GM10847 (cell line): ENCODE data around the gene ASIC1.

ENCODE experiments used
- POLR2A ChIP-seq: IDR thresholded peaks from 2 replicates; pipeline ENCODE4 v1.6.1; 2011; ENCODE audit not compliant: insufficient read length; ENCODE audit errors: extremely low read depth

Gene ASIC1

DNA sequence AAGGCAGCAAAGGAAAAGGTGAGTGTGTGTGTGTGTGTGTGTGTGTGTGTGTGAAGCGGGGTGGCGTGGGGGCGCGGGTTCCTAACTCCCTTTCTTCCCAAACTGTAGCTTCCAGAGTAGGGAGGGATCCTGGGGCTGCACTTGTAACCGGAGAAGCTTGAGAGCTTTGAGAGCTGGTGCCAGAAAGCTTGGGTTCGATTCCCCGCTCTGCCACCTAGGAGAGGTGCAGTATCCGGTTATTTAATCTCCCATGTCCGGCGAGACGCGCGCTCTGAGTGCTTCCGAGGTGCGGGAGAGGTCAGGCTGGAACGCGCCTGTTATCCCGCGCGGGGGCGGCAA, 24.9 kb upstream of the ASIC1 start:
- no peak for TF ChIP-seq POLR2A

GRCh38 chr12:50032854-50033581, 24.4 kb upstream of the ASIC1 start:
- TF ChIP-seq POLR2A = no peak

- no peak for TF ChIP-seq POLR2A
Measured at GRCh38 chr12:50038336-50038735, 19.1 kb upstream of the ASIC1 start.

GRCh38 chr12:50039151-50039835, 18.1 kb upstream of the ASIC1 start:
- no peak for TF ChIP-seq POLR2A

DNA sequence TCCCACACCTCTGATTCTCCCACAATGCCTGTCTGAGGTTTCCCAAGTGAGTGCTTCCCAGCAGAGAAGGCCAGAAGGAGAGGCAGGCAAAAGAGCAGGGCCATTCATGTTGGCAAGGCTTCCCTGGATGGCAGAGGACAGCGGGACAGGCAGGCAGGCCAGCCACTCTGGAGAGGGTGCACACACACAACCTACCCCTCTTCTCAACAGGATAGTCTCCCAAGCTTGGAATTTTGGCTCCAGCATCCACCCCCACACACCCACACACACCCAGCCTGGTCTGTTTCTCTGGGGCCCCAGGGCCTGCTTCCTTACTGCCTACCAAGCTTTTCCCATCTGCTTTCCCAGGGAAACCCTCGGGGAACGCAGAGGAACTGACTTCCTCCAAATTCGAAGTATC, 16.7 kb upstream of the ASIC1 start:
- no peak for TF ChIP-seq POLR2A

GRCh38 chr12:50041062-50041860, 16.1 kb upstream of the ASIC1 start:
- no peak for TF ChIP-seq POLR2A

DNA sequence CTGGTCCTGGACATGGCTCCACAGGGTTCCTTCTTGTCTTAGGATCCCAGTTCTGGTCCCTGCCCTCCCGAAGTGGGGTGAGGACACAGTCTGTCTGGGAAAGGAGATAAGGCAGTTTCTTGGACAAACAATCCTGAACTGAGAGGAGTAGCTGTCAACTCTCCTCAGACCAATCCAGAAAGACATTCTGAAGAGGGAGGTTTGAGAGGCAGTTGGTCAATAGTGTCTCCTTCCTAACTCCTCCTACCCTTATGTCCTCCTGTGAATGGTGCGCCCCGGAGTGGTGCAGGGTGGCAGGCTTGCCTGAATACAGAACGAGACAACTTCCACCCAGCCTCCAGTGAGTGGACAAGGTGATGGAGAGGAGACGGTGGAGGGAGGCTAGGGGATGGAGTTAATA, 15.4 kb upstream of the ASIC1 start:
- no peak for TF ChIP-seq POLR2A

GRCh38 chr12:50042693-50043092, 14.7 kb upstream of the ASIC1 start:
- no peak for TF ChIP-seq POLR2A

GRCh38 chr12:50043308-50043707, 14.1 kb upstream of the ASIC1 start:
- TF ChIP-seq POLR2A = no peak

GRCh38 chr12:50043854-50044253, 13.5 kb upstream of the ASIC1 start:
- no peak for TF ChIP-seq POLR2A

GRCh38 chr12:50047693-50048250, 9.6 kb upstream of the ASIC1 start:
- TF ChIP-seq POLR2A = no peak

GRCh38 chr12:50049254-50050118, 7.9 kb upstream of the ASIC1 start:
- TF ChIP-seq POLR2A = no peak

GRCh38 chr12:50050119-50050385, 7.3 kb upstream of the ASIC1 start:
- no peak for TF ChIP-seq POLR2A

DNA sequence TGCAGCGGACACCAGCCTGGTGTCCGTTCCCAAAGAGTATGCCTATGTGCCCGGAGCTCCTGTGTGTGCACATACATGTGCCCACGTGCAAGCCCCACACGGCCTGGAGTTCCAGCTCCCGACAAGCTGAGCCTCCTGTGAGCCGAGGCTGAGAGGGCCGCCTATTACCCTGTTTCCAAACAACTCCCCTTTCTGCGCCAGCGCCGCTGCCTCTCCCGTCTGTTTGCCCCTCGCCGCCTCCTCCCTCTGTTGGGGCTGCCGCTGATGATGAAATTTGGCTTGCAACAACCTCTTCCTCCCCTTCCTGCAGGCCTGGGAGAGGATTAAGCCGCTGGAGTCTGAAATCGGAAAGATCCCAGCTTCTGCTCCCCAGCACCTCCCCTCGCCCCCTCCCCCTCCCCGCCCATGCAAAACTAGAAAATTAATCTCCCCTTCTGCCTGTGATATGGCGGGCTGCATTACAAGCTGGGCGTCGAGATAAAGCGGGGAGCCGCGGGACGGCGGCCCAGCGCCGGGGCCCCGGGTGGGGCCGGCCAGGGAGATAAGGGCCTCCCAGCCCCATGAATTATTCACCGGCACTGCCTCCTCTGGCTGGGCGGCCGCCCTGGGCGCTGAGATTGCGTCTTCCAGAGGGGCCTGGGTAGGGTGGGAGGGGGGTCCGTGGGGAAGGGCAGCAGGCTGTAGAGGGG, 6.8 kb upstream of the ASIC1 start:
- no peak for TF ChIP-seq POLR2A

- TF ChIP-seq POLR2A = no peak
Measured at GRCh38 chr12:50051101-50051806, 6.1 kb upstream of the ASIC1 start.
